Measurements from ENCODE around the gene DYRK1A.
A peak's percentile ranks its signal among the peaks of the same experiment; 100 is the strongest.

The DYRK1A gene

DNA sequence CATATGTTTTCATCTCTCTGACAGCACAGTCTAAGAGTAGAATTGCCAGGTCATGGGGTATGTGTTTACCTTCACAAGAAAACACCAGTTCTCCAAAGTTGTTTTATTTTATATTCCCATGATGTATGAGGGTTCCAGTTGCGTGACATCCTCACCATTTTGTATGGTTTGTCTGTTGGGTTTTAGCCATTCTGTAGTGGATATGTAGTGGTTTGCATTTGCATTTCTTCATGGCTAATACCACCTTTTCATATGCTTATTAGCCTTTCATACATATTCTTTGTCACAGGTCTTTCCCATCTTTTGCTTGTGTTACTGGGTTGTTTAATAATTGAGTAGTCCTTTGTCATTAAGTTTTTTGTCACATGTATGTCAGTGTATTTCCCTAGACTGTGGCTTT, 132.1 kb downstream of the DYRK1A start:
- no peak for ATAC-seq
- TF ChIP-seq ESRRG (CRISPR knock-in tag; IDR thresholded peaks at IDR 0.05), result no peak
- TF ChIP-seq, protein P1, sequence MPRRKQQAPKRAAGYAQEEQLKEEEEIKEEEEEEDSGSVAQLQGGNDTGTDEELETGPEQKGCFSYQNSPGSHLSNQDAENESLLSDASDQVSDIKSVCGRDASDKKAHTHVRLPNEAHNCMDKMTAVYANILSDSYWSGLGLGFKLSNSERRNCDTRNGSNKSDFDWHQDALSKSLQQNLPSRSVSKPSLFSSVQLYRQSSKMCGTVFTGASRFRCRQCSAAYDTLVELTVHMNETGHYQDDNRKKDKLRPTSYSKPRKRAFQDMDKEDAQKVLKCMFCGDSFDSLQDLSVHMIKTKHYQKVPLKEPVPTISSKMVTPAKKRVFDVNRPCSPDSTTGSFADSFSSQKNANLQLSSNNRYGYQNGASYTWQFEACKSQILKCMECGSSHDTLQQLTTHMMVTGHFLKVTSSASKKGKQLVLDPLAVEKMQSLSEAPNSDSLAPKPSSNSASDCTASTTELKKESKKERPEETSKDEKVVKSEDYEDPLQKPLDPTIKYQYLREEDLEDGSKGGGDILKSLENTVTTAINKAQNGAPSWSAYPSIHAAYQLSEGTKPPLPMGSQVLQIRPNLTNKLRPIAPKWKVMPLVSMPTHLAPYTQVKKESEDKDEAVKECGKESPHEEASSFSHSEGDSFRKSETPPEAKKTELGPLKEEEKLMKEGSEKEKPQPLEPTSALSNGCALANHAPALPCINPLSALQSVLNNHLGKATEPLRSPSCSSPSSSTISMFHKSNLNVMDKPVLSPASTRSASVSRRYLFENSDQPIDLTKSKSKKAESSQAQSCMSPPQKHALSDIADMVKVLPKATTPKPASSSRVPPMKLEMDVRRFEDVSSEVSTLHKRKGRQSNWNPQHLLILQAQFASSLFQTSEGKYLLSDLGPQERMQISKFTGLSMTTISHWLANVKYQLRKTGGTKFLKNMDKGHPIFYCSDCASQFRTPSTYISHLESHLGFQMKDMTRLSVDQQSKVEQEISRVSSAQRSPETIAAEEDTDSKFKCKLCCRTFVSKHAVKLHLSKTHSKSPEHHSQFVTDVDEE (CRISPR knock-in tag; IDR thresholded peaks at IDR 0.05), result no peak
- no peak for TF ChIP-seq ZNF565 (CRISPR knock-in tag; conservative IDR thresholded peaks at IDR 0.05; ENCODE audit: low read depth)
- no peak for TF ChIP-seq ZFP30 (CRISPR knock-in tag; IDR thresholded peaks at IDR 0.05)
- no peak for TF ChIP-seq ZC3H10 (CRISPR knock-in tag; IDR thresholded peaks at IDR 0.05)
- TF ChIP-seq BACH2 (CRISPR knock-in tag; IDR thresholded peaks at IDR 0.05; ENCODE audit: borderline replicate concordance), result no peak
- TF ChIP-seq, protein P2, sequence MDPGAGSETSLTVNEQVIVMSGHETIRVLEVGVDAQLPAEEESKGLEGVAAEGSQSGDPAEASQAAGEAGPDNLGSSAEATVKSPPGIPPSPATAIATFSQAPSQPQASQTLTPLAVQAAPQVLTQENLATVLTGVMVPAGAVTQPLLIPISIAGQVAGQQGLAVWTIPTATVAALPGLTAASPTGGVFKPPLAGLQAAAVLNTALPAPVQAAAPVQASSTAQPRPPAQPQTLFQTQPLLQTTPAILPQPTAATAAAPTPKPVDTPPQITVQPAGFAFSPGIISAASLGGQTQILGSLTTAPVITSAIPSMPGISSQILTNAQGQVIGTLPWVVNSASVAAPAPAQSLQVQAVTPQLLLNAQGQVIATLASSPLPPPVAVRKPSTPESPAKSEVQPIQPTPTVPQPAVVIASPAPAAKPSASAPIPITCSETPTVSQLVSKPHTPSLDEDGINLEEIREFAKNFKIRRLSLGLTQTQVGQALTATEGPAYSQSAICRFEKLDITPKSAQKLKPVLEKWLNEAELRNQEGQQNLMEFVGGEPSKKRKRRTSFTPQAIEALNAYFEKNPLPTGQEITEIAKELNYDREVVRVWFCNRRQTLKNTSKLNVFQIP (CRISPR knock-in tag; IDR thresholded peaks at IDR 0.05; ENCODE audit: borderline replicate concordance, low read depth), result no peak
- TF ChIP-seq ISL1 (CRISPR knock-in tag; IDR thresholded peaks at IDR 0.05), result no peak
- TF ChIP-seq ZNF8 (CRISPR knock-in tag; IDR thresholded peaks at IDR 0.05), result no peak
- no peak for TF ChIP-seq ARNTL (CRISPR knock-in tag; IDR thresholded peaks at IDR 0.05; ENCODE audit: borderline replicate concordance, low read depth)
- TF ChIP-seq PPARA (CRISPR knock-in tag; IDR thresholded peaks at IDR 0.05; ENCODE audit: borderline replicate concordance), result no peak
- no peak for TF ChIP-seq OSR1 (CRISPR knock-in tag; IDR thresholded peaks at IDR 0.05)
- TF ChIP-seq, protein P3, sequence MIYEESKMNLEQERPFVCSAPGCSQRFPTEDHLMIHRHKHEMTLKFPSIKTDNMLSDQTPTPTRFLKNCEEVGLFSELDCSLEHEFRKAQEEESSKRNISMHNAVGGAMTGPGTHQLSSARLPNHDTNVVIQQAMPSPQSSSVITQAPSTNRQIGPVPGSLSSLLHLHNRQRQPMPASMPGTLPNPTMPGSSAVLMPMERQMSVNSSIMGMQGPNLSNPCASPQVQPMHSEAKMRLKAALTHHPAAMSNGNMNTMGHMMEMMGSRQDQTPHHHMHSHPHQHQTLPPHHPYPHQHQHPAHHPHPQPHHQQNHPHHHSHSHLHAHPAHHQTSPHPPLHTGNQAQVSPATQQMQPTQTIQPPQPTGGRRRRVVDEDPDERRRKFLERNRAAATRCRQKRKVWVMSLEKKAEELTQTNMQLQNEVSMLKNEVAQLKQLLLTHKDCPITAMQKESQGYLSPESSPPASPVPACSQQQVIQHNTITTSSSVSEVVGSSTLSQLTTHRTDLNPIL (CRISPR knock-in tag; IDR thresholded peaks at IDR 0.05; ENCODE audit: low read depth), result no peak

DNA sequence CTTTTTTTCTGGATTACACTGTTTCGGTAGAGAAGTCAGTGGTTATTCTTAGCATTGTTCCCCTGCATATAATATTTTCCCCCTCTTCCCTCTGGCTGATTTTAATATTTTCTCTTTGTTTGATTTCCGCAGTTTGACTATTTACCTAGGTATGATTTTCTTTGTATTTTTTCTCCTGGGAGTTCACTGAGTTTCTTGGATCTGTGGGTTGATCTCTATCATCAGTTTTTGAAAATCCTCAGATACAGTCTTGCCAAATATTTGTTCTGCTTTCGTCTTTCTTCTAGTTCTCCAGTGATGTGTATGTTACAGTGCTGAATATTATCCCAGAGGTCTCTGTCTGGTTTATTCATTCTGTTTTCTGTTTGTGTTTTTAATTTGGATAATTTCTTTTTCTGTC, 136.4 kb downstream of the DYRK1A start:
- TF ChIP-seq BACH2 (CRISPR knock-in tag; IDR thresholded peaks at IDR 0.05; ENCODE audit: borderline replicate concordance) (no peak), RARB (CRISPR knock-in tag; IDR thresholded peaks at IDR 0.05) (no peak), ZNF8 (CRISPR knock-in tag; IDR thresholded peaks at IDR 0.05) (no peak)
- ATAC-seq, result no peak

DNA sequence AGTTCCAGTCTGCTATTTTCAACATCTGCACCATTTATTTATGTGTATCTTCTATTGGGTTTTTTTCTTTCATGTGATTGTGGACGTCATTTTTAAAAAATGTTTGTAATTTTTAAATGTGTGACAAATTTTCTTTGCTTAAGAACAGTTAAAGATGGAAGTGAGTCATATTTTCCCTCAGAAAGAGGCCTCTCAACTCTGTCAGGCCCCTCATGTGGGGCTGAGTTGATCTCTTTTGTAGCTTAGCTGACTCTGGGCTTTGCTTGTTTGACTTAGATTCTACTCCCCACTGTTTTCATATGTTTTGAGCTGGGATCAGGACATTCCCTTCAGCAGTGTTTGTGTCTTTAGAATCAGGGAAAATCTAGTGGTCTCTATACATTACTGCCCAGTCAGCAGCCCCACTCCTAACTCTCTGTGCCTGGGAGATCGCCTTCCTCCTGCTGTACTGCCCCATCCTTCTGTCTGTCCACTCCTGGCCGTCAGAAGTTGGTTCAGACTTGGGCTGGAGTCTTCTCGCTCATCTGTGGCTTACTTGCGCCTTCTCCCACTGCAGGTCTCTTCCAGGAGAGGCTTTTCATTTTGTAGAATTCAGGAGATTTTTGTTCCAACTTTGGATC, 137.4 kb downstream of the DYRK1A start:
- TF ChIP-seq, protein P1 (CRISPR knock-in tag; IDR thresholded peaks at IDR 0.05), result no peak
- TF ChIP-seq, protein P3 (CRISPR knock-in tag; IDR thresholded peaks at IDR 0.05; ENCODE audit: low read depth), result no peak
- TF ChIP-seq, protein P4, sequence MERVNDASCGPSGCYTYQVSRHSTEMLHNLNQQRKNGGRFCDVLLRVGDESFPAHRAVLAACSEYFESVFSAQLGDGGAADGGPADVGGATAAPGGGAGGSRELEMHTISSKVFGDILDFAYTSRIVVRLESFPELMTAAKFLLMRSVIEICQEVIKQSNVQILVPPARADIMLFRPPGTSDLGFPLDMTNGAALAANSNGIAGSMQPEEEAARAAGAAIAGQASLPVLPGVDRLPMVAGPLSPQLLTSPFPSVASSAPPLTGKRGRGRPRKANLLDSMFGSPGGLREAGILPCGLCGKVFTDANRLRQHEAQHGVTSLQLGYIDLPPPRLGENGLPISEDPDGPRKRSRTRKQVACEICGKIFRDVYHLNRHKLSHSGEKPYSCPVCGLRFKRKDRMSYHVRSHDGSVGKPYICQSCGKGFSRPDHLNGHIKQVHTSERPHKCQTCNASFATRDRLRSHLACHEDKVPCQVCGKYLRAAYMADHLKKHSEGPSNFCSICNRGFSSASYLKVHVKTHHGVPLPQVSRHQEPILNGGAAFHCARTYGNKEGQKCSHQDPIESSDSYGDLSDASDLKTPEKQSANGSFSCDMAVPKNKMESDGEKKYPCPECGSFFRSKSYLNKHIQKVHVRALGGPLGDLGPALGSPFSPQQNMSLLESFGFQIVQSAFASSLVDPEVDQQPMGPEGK (CRISPR knock-in tag; IDR thresholded peaks at IDR 0.05; ENCODE audit: borderline replicate concordance), result no peak
- no peak for TF ChIP-seq TCF4 (CRISPR knock-in tag; IDR thresholded peaks at IDR 0.05; ENCODE audit: borderline replicate concordance)
- no peak for TF ChIP-seq ZFP3 (CRISPR knock-in tag; IDR thresholded peaks at IDR 0.05)
- no peak for TF ChIP-seq TOX (CRISPR knock-in tag; IDR thresholded peaks at IDR 0.05; ENCODE audit: borderline replicate concordance)
- TF ChIP-seq ZNF565 (CRISPR knock-in tag; conservative IDR thresholded peaks at IDR 0.05; ENCODE audit: low read depth), result no peak
- TF ChIP-seq ARNTL (CRISPR knock-in tag; IDR thresholded peaks at IDR 0.05; ENCODE audit: borderline replicate concordance, low read depth), result no peak
- TF ChIP-seq BACH2 (CRISPR knock-in tag; IDR thresholded peaks at IDR 0.05; ENCODE audit: borderline replicate concordance), result no peak
- no peak for TF ChIP-seq PPARA (CRISPR knock-in tag; IDR thresholded peaks at IDR 0.05; ENCODE audit: borderline replicate concordance)
- TF ChIP-seq ZNF8 (CRISPR knock-in tag; IDR thresholded peaks at IDR 0.05), result no peak
- TF ChIP-seq, protein P5, sequence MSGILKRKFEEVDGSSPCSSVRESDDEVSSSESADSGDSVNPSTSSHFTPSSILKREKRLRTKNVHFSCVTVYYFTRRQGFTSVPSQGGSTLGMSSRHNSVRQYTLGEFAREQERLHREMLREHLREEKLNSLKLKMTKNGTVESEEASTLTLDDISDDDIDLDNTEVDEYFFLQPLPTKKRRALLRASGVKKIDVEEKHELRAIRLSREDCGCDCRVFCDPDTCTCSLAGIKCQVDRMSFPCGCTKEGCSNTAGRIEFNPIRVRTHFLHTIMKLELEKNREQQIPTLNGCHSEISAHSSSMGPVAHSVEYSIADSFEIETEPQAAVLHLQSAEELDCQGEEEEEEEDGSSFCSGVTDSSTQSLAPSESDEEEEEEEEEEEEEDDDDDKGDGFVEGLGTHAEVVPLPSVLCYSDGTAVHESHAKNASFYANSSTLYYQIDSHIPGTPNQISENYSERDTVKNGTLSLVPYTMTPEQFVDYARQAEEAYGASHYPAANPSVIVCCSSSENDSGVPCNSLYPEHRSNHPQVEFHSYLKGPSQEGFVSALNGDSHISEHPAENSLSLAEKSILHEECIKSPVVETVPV (CRISPR knock-in tag; IDR thresholded peaks at IDR 0.05), result no peak
- no peak for TF ChIP-seq GLIS3 (CRISPR knock-in tag; IDR thresholded peaks at IDR 0.05)
- TF ChIP-seq ZFP30 (CRISPR knock-in tag; IDR thresholded peaks at IDR 0.05), result no peak
- peak; percentile 39; the same call in 1 of the 3 replicates for ATAC-seq
